Testis (tissue), 3 donors: ENCODE data around the gene HINT2. TPM values are rescaled to one million over a fixed set of nuclear protein-coding genes. Genes with fewer than 3 reads are reported as not detected.

Experiments used
- DNase-seq: peaks from one replicate; pipeline ENCODE4 v3.0.0-alpha.2; 2019
- H3K27ac ChIP-seq, 2 donors: fragments of 200-600 bp; sonication (generic); one replicate each; pipeline ENCODE4 v1.5.1; 2019
- H3K27me3 ChIP-seq: fragments of 200-600 bp; sonication (generic); one replicate; pipeline ENCODE4 v1.5.1; 2019
- H3K36me3 ChIP-seq: fragments of 200-600 bp; sonication (generic); one replicate; pipeline ENCODE4 v1.5.1; 2017; ENCODE audit warnings: low read depth; ENCODE audit errors: missing control alignments
- H3K4me1 ChIP-seq: fragments of 200-600 bp; sonication (generic); one replicate; pipeline ENCODE4 v1.5.1; 2019
- H3K4me3 ChIP-seq, 2 donors: fragments of 200-600 bp; sonication (generic); one replicate each; pipeline ENCODE4 v1.5.1; 2017 to 2019
- H3K9me3 ChIP-seq: fragments of 200-600 bp; sonication (generic); one replicate; pipeline ENCODE4 v1.5.1; 2017
- CTCF ChIP-seq, 3 experiments: fragments of 450-650 bp in 2 of 3; fragments of 200-600 bp in 1 of 3; sonication (generic) in 1 of 3; IDR thresholded peaks; one replicate each; pipeline ENCODE4 v1.5.1; 2016 to 2019; ENCODE audit warnings: antibody characterized with exemption in 3 of 3, mild to moderate bottlenecking in 2 of 3, moderate library complexity in 1 of 3
- POLR2A ChIP-seq: fragments of 450-650 bp; IDR thresholded peaks from one replicate; pipeline ENCODE4 v1.6.1; 2017; ENCODE audit warnings: antibody characterized with exemption, mild to moderate bottlenecking, moderate library complexity
- WGBS, 2 donors: methylation state at CpG; one replicate each; pipeline ENCODE4 v1.1.5; 2018; 5-methylcytosine and 5-hydroxymethylcytosine counted together
- intact Hi-C: fragments of 100-400 bp; cut with DNase I; formaldehyde crosslinking; loops from one replicate; pipeline ENCODE4 v1.15.1; 2023; ENCODE audit warnings: low total_unique reads
- polyA plus RNA-seq: library from polyadenylated mRNA; stranded (reverse); fragments of 350-450 nt; fragmentation: Illumina TruSeq; extraction: RNeasy Lipid Tissue Mini Kit (QIAGEN cat#74804); gene quantifications from one replicate; pipeline ENCODE4 v1.2.3, GENCODE V29; 2014; ENCODE audit warnings: low read depth, low replicate concordance; ENCODE audit not compliant: insufficient read depth
- total RNA-seq, 2 donors: library from RNA; depleted of rRNA; stranded (reverse); fragments of >200 nt; gene quantifications; one replicate each; pipeline ENCODE4 v1.2.3, GENCODE V29; 2016

The HINT2 gene
- total and polyA plus RNA-seq, 3 donors from 2014 or later = 36.1 to 55.1 (median 36.9) TPM

DNA sequence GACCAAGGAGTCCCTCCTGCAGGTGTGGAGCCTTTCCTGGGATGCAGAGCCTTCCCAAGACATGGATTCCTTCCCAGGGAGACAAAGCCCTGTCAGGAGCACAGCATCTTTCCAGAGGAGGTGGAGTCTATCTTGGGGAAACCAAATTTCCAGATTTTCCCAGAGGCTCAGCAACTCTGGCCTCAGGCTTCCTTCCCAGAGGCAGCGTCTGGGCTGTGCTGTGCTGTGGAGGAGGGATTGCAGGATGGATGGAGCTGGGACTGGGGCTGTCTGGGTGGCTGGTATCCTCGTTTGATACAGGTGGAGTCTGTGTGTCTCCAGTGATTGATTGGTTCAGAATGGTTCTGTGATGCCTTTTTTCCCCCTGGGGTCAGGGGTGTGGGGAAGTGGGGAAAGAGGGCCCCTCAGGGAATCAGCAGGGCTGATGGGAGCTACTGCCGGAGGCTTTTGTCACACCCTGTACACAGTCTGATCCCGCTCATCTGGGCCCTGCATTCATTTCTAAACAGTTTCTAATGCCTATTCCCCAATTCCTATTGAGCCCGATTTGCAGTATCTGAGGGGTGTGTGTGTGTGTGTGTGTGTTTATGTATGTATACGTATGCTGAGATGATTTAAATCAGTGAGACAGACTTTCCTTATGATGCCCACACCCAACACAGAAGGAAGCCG is 39.4 kb upstream of the HINT2 start:
- Histone ChIP-seq H3K36me3 (no peaks in the 10 kb centered on the region), H3K4me3 (no peak overlapping the region), H3K4me1 (no peaks in the 10 kb centered on the region), H3K27me3 (no peaks in the 10 kb centered on the region), H3K9me3 (no peaks in the 10 kb centered on the region), H3K27ac (no peak overlapping the region)
- DNase-seq = no peak
- intact Hi-C loops = no loop called here
- no peak for TF ChIP-seq POLR2A
- no peak for TF ChIP-seq CTCF (IDR thresholded peaks at IDR 0.05)
- 77 to 85% methylated on average over 4 to 7 of the region's 7 CpGs for WGBS, 2 donors

DNA sequence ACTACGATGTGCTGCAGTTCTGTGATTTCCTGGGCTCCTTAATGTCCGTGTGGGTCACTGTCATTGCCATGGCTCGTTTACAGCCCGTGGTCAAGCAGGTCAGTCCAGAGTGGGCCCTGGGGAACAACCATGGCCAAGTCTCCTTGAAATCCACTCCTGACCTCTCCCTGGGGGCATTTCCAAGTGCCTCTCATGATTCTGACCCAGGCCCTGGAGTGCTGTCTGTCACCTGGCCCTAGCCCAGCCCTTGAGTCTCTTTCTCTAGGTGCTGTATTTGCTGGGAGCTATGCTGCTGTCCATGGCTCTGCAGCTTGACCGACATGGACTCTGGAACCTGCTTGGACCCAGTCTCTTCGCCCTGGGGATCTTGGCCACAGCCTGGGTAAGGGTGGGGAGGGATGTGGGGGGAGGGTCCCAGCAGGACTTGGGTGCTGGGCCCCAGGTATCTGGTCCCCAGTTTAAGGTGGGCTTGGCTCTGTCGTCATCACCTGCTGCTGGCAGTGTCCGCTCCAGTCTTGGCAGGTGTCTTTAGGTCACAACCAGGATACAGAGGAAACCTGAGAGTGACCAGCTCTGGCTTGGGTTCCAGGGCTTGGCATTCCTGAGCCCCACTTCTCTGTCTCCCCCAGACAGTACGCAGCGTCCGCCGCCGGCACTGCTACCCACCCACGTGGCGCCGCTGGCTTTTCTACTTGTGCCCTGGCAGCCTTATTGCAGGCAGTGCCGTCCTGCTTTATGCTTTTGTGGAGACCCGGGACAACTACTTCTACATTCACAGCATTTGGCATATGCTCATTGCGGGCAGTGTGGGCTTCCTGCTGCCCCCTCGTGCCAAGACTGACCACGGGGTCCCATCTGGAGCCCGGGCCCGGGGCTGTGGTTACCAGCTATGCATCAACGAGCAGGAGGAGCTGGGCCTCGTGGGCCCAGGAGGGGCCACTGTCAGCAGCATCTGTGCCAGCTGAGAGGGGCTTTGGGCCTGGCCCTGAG is 38.3 kb upstream of the HINT2 start:
- H3K4me3 ChIP-seq = no peak overlapping the region
- no peaks in the 10 kb centered on the region for H3K27me3 ChIP-seq
- H3K27ac ChIP-seq = no peak overlapping the region
- no peaks in the 10 kb centered on the region for H3K9me3 ChIP-seq
- no peak for DNase-seq
- no peak for TF ChIP-seq POLR2A
- TF ChIP-seq CTCF (IDR thresholded peaks at IDR 0.05) = no peak
- intact Hi-C loops = no loop called here
- 82 to 92% methylated on average over 12 to 25 of the region's 25 CpGs for WGBS, 2 donors
- H3K4me1 ChIP-seq = peaks cover 1% of the 10 kb centered on the region
- no peaks in the 10 kb centered on the region for H3K36me3 ChIP-seq

DNA sequence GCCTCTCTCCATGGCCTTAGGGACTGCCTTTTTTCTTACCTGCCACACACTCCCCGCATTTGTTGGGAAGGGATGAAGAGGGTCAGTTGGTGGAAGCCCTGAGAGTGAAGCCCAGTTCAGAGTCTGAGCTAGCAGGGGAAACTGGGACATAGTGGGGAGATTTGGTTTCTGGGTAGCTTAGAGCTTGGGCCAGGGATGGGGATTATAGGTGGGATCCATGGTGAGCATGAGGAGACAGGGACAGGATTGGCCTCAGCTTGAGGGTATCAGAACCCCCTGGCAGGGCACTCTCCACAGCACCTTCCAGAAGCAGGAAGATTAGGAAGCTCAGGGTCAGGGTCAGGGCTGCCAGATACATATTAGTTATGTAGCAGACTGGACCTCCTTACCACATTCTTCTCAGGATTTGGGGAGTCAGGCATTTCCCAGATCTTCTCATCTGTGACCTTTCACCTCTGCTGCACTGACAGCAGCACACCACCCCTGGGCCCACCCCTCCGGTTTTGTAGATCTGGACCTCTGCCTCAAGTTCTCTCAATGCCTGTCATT is 37.5 kb upstream of the HINT2 start:
- 72 to 94% methylated on average over 2 of the region's 2 CpGs for WGBS, 2 donors
- H3K27me3 ChIP-seq = no peaks in the 10 kb centered on the region
- DNase-seq = no peak
- H3K4me3 ChIP-seq = no peak overlapping the region
- H3K36me3 ChIP-seq = no peaks in the 10 kb centered on the region
- H3K4me1 ChIP-seq = peaks cover 3% of the 10 kb centered on the region
- no peak overlapping the region for H3K27ac ChIP-seq
- TF ChIP-seq POLR2A (no peak), CTCF (IDR thresholded peaks at IDR 0.05) (no peak)
- intact Hi-C loops = no loop called here
- no peaks in the 10 kb centered on the region for H3K9me3 ChIP-seq

DNA sequence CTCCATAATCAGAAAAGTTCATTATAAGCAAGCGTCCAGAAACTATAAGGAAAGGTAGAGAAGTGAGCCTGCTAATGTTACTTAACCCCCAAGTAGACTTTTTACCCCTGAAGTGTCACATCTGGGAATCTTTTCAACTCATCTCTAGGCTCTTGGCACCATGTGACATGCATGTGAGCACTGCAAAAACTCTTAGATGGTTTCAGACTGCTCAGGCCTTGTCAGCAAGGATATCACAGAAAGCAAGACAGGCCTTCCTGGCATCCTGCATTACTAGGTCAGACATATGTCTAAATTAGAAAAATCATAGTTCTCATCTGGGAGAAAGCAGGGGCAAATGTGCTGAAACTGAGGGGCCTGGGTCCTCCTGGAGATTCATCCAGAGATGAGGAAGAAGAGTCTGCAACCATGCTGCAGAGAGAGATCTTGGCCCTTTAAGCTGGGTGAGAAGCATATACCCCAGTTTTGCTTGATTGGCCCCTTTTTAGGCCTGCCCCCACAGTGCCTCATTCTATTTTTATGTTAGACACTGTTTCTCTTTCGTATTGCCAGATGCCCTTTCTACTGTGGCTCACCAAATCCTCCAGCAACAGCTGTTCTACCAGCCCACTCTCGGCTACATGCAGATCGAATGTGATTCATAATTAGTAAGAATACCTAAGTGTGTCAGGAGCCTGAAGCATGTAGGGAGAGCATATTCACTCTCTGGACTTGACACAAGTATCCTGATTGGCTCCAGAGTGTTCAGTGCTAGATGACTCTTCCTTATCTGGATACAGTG is 33.1 kb upstream of the HINT2 start:
- H3K9me3 ChIP-seq = no peaks in the 10 kb centered on the region
- peaks cover 29% of the 10 kb centered on the region for H3K4me1 ChIP-seq
- H3K27ac ChIP-seq = peak overlapping the region in 1 of 2 donors; percentile 25
- no peak for DNase-seq
- TF ChIP-seq CTCF (IDR thresholded peaks at IDR 0.05) (no peak), POLR2A (no peak)
- H3K4me3 ChIP-seq = no peak overlapping the region
- intact Hi-C loops = no loop called here
- no peaks in the 10 kb centered on the region for H3K27me3 ChIP-seq
- H3K36me3 ChIP-seq = no peaks in the 10 kb centered on the region
- 56 to 58% methylated on average over 4 of the region's 4 CpGs for WGBS, 2 donors
